Thymus (tissue), 11 donors: ENCODE results near the gene STBD1. TPM values are rescaled to one million over a fixed set of nuclear protein-coding genes. Genes with fewer than 3 reads are reported as not detected.

Source experiments
- DNase-seq, 9 donors: peaks; one replicate each; pipeline ENCODE4 v3.0.0-alpha.2; 2013; ENCODE audit warnings: low spot score in 9 of 9, low read depth in 6 of 9, missing footprints in 1 of 9
- H3K27ac ChIP-seq, 2 donors: one replicate each; pipeline ENCODE4 v1.5.1; 2013; ENCODE audit warnings: control low read depth in 1 of 2, low read depth in 1 of 2, low read length in 1 of 2, mild to moderate bottlenecking in 1 of 2, moderate library complexity in 1 of 2
- H3K27me3 ChIP-seq, 2 donors: one replicate each; pipeline ENCODE4 v1.5.1; 2013; ENCODE audit warnings: low read length in 1 of 2; ENCODE audit not compliant: control insufficient read depth in 2 of 2, insufficient read depth in 1 of 2
- H3K36me3 ChIP-seq, 2 donors: one replicate each; pipeline ENCODE4 v1.5.1; 2013; ENCODE audit warnings: low read length in 1 of 2, mild to moderate bottlenecking in 1 of 2, moderate library complexity in 1 of 2; ENCODE audit not compliant: control insufficient read depth in 2 of 2, insufficient read depth in 2 of 2
- H3K4me1 ChIP-seq, 2 donors: one replicate each; pipeline ENCODE4 v1.5.1; 2013; ENCODE audit warnings: low read length in 2 of 2; ENCODE audit not compliant: control insufficient read depth in 2 of 2, insufficient read depth in 2 of 2
- H3K4me3 ChIP-seq, 2 donors: one replicate each; pipeline ENCODE4 v1.5.1; 2013; ENCODE audit warnings: low read length in 2 of 2, control low read depth in 1 of 2, mild to moderate bottlenecking in 1 of 2
- H3K9me3 ChIP-seq, 2 donors: one replicate each; pipeline ENCODE4 v1.5.1; 2013; ENCODE audit warnings: low read length in 1 of 2, mild to moderate bottlenecking in 1 of 2; ENCODE audit not compliant: control insufficient read depth in 2 of 2, insufficient read depth in 1 of 2
- WGBS: extraction: QIAGEN DNeasy Blood & Tissue Kit; methylation state at CpG from one replicate; pipeline ENCODE4 v1.1.7; 2013; 5-methylcytosine and 5-hydroxymethylcytosine counted together
- polyA plus RNA-seq: library from polyadenylated mRNA; stranded (reverse); fragments of 200-250 nt; gene quantifications from one replicate; pipeline ENCODE4 v1.2.3, GENCODE V29; 2013
- total RNA-seq: library from RNA; stranded (reverse); fragments of 120-200 nt; gene quantifications from one replicate; pipeline ENCODE4 v1.2.4, GENCODE V29; 2013
- donor health status: healthy.

Gene STBD1
- total and polyA plus RNA-seq, 2 donors = 0.33 to 1.1 TPM

- DNase-seq = no peak
- 80% methylated on average over 4 of the region's 4 CpGs for WGBS
- no peaks in the 10 kb centered on the region for H3K9me3 ChIP-seq
- H3K4me3 ChIP-seq = no peak overlapping the region
- H3K36me3 ChIP-seq = no peaks in the 10 kb centered on the region
- H3K27me3 ChIP-seq = peaks cover 0 to 1% of the 10 kb centered on the region in 2 donors
- H3K27ac ChIP-seq = no peak overlapping the region
- peaks cover under 1 to 4% of the 10 kb centered on the region in 2 donors for H3K4me1 ChIP-seq
Observed at GRCh38 chr4:76300012-76300411, 6.5 kb upstream of the STBD1 start.

- 99% methylated on average over 4 of the region's 4 CpGs for WGBS
- Histone ChIP-seq H3K9me3 (no peaks in the 10 kb centered on the region), H3K27me3 (peaks cover 0 to 12% of the 10 kb centered on the region in 2 donors), H3K4me3 (no peak overlapping the region), H3K36me3 (no peaks in the 10 kb centered on the region), H3K4me1 (peaks cover 6 to 13% of the 10 kb centered on the region in 2 donors), H3K27ac (no peak overlapping the region)
- DNase-seq = peak in 1 of 9 donors; percentile 29
Observed at GRCh38 chr4:76301068-76301774, 5.3 kb upstream of the STBD1 start.

- H3K4me1 ChIP-seq = peaks cover 9 to 16% of the 10 kb centered on the region in 2 donors
- no peaks in the 10 kb centered on the region for H3K36me3 ChIP-seq
- H3K27me3 ChIP-seq = peaks cover 0 to 17% of the 10 kb centered on the region in 2 donors
- DNase-seq = no peak
- no peaks in the 10 kb centered on the region for H3K9me3 ChIP-seq
- 95% methylated on average over 1 of the region's 1 CpG for WGBS
- H3K4me3 ChIP-seq = no peak overlapping the region
- H3K27ac ChIP-seq = no peak overlapping the region
Observed at GRCh38 chr4:76301775-76302162, 4.8 kb upstream of the STBD1 start.

GRCh38 chr4:76302826-76303438 lies 3.6 kb upstream of the STBD1 start:
- no peak overlapping the region for H3K27ac ChIP-seq
- H3K9me3 ChIP-seq = no peaks in the 10 kb centered on the region
- 90% methylated on average over 3 of the region's 3 CpGs for WGBS
- DNase-seq = no peak
- H3K4me3 ChIP-seq = no peak overlapping the region
- H3K4me1 ChIP-seq = peaks cover 12 to 20% of the 10 kb centered on the region in 2 donors
- peaks cover 0 to 29% of the 10 kb centered on the region in 2 donors for H3K27me3 ChIP-seq
- H3K36me3 ChIP-seq = no peaks in the 10 kb centered on the region

GRCh38 chr4:76305033-76305687 lies 1.4 kb upstream of the STBD1 start:
- H3K36me3 ChIP-seq = no peaks in the 10 kb centered on the region
- no peaks in the 10 kb centered on the region for H3K9me3 ChIP-seq
- no peak overlapping the region for H3K4me3 ChIP-seq
- 21% methylated on average over 7 of the region's 7 CpGs for WGBS
- no peak overlapping the region for H3K27ac ChIP-seq
- peak in 1 of 9 donors; percentile 31 for DNase-seq
- peaks cover 0 to 30% of the 10 kb centered on the region in 2 donors for H3K27me3 ChIP-seq
- H3K4me1 ChIP-seq = peaks cover 12 to 20% of the 10 kb centered on the region in 2 donors

- Histone ChIP-seq H3K27me3 (peaks cover 0 to 30% of the 10 kb centered on the region in 2 donors), H3K4me1 (peaks cover 12 to 20% of the 10 kb centered on the region in 2 donors), H3K27ac (no peak overlapping the region), H3K36me3 (no peaks in the 10 kb centered on the region), H3K9me3 (no peaks in the 10 kb centered on the region), H3K4me3 (peak overlapping the region; percentile 45 to 67)
- DNase-seq = peak in 1 of 9 donors; percentile 33
- WGBS = 10% methylated on average over 37 of the region's 37 CpGs
Observed at GRCh38 chr4:76306882-76307659, 538 bp downstream of the STBD1 start.

GRCh38 chr4:76307660-76308014 lies 1.1 kb downstream of the STBD1 start:
- Histone ChIP-seq H3K4me3 (no peak overlapping the region), H3K4me1 (peaks cover 12 to 20% of the 10 kb centered on the region in 2 donors), H3K36me3 (no peaks in the 10 kb centered on the region), H3K9me3 (no peaks in the 10 kb centered on the region), H3K27ac (no peak overlapping the region), H3K27me3 (peaks cover 0 to 30% of the 10 kb centered on the region in 2 donors)
- DNase-seq = no peak
- WGBS = 85% methylated on average over 4 of the region's 4 CpGs

- H3K27me3 ChIP-seq = peaks cover 0 to 30% of the 10 kb centered on the region in 2 donors
- no peak overlapping the region for H3K4me3 ChIP-seq
- no peak overlapping the region for H3K27ac ChIP-seq
- WGBS = 88% methylated on average over 6 of the region's 6 CpGs
- H3K36me3 ChIP-seq = no peaks in the 10 kb centered on the region
- no peak for DNase-seq
- peaks cover 12 to 20% of the 10 kb centered on the region in 2 donors for H3K4me1 ChIP-seq
- no peaks in the 10 kb centered on the region for H3K9me3 ChIP-seq
Observed at GRCh38 chr4:76308548-76308947, 2.0 kb downstream of the STBD1 start.
